ENCODE data around the gene PLXNA4. TPM values are rescaled to one million over a fixed set of nuclear protein-coding genes. Genes with fewer than 3 reads are reported as not detected.

Gene PLXNA4
- total and polyA plus RNA-seq, 2 experiments from 2014 or later, result 7.3 to 33.3 TPM

- DNase-seq (ENCODE audit: low read depth in 1 of 2, low spot score in 1 of 2), result no peak
- Histone ChIP-seq H3K36me3 (no peaks in the 10 kb centered on the region), H3K4me1 (ENCODE audit: low read depth) (peaks cover 32% of the 10 kb centered on the region), H3K4me3 (no peak overlapping the region), H3K27ac (no peak overlapping the region), H3K27me3 (peaks cover 2% of the 10 kb centered on the region), H3K9me3 (ENCODE audit: low read depth) (no peaks in the 10 kb centered on the region)
- no peak for TF ChIP-seq CTCF (IDR thresholded peaks at IDR 0.05; ENCODE audit: low read depth, low read length)
These were observed 321.8 kb downstream of the PLXNA4 start for GRCh38 chr7:132254455-132254854.

- no peaks in the 10 kb centered on the region for H3K36me3 ChIP-seq
- no peaks in the 10 kb centered on the region for H3K27me3 ChIP-seq
- no peak overlapping the region for H3K4me3 ChIP-seq
- H3K27ac ChIP-seq, result no peak overlapping the region
- H3K4me1 ChIP-seq (ENCODE audit: low read depth), result peaks cover 32% of the 10 kb centered on the region
- DNase-seq (ENCODE audit: low read depth in 1 of 2, low spot score in 1 of 2), result no peak
- no peaks in the 10 kb centered on the region for H3K9me3 ChIP-seq (ENCODE audit: low read depth)
- no peak for TF ChIP-seq CTCF (IDR thresholded peaks at IDR 0.05; ENCODE audit: low read depth, low read length)
These were observed 323.5 kb downstream of the PLXNA4 start for GRCh38 chr7:132252793-132253100.

- peak in 1 of 2 donors; percentile 21 for DNase-seq (ENCODE audit: low read depth in 1 of 2, low spot score in 1 of 2)
- no peaks in the 10 kb centered on the region for H3K9me3 ChIP-seq (ENCODE audit: low read depth)
- TF ChIP-seq CTCF (IDR thresholded peaks at IDR 0.05; ENCODE audit: low read depth, low read length), result no peak
These were observed 325.0 kb downstream of the PLXNA4 start for GRCh38 chr7:132251327-132251659.

DNA sequence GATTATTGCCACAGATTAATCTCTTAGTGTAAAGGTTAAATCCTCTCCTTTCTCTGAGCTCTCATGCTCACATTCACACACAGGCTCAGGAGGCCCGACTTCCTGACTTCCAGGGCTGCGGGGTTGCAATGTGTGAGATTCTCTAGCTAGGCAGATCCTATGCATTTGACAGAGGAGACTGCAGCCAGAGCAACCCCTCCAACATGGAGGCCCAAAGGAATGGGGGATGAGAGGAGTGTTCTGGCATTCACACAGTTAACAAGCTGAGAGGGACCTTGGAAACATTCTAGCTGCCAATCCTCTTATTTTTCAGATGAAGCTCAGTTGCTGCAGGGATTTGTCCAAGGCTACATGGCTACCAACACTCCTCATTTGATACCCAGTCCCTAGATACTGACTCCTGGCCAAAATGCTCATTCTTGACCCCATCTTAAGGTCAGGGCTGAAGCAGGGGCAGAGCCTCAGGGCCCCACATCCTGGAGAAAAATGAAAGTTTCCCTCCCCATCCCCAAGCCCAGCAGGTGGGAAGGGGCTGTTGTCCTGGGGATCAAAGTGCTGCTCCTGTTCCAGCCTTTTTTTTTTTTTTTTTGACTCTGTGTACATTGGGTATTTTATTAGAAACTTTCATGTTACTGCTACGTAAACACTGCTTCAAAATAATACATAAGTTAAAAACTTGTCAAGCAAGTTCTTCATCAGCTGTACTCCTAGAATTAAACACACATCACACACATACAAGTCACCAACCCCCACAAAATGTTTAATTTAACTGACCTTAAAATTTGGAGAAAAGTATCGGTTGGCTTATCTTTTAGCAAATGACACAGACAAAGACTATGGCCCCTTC is 325.6 kb downstream of the PLXNA4 start:
- DNase-seq (ENCODE audit: low read depth in 1 of 2, low spot score in 1 of 2), result no peak

More at GRCh38 chr7:132251327-132251659, 325.0 kb downstream of the PLXNA4 start:
- Histone ChIP-seq H3K4me3 (no peak overlapping the region), H3K36me3 (no peaks in the 10 kb centered on the region), H3K27ac (no peak overlapping the region), H3K4me1 (ENCODE audit: low read depth) (peaks cover 30% of the 10 kb centered on the region), H3K27me3 (no peaks in the 10 kb centered on the region)

DNA sequence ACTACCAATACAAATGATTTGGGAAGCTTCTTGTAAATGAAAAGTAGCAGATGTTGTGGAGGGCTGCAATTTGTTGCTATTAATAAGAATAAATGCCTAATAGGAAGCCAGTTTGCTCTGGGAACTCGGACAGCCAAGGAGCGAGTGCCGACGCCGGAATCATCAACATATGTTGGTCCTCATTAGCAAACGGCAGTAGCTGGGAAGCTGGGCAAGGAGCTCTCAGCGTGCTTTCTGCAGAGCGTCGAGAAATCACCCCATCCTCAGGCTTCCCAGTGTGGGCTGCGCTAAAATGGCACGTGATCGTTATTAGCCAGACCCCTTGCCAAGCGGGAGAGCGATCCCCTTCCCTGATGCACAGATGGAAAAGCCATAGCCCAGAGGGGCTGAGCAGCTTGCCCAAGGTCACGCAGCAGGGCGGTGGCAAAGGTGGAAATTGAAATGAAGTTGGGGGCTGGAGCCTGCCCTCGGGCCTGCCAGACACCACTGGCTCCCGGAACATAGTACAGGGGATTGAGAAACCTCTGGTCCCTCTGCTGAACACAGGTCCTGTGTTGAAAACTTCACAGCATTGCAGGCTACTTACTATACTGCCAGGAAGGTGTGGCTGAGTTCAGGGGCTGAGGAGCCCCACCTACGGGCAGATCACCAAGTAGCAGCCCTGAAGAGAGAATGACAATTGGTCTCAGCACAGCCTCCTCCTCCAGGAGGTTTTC is 326.9 kb downstream of the PLXNA4 start:
- Histone ChIP-seq H3K4me3 (no peak overlapping the region), H3K4me1 (ENCODE audit: low read depth) (peaks cover 13% of the 10 kb centered on the region), H3K36me3 (no peaks in the 10 kb centered on the region), H3K27ac (no peak overlapping the region), H3K27me3 (no peaks in the 10 kb centered on the region), H3K9me3 (ENCODE audit: low read depth) (no peaks in the 10 kb centered on the region)
- TF ChIP-seq CTCF (IDR thresholded peaks at IDR 0.05; ENCODE audit: low read depth, low read length), result peak; percentile 18
- peak; percentile 40 to 58 for DNase-seq (ENCODE audit: low read depth in 1 of 2, low spot score in 1 of 2)

More for the DNA sequence above, 325.6 kb downstream of the PLXNA4 start:
- Histone ChIP-seq H3K36me3 (no peaks in the 10 kb centered on the region), H3K27me3 (no peaks in the 10 kb centered on the region), H3K9me3 (ENCODE audit: low read depth) (no peaks in the 10 kb centered on the region), H3K27ac (no peak overlapping the region), H3K4me3 (no peak overlapping the region), H3K4me1 (ENCODE audit: low read depth) (peaks cover 24% of the 10 kb centered on the region)
- no peak for TF ChIP-seq CTCF (IDR thresholded peaks at IDR 0.05; ENCODE audit: low read depth, low read length)
